Mesenteric fat pad (tissue), 1 donor: ENCODE results near the gene BCKDHB. TPM values are rescaled to one million over a fixed set of nuclear protein-coding genes. Genes with fewer than 3 reads are reported as not detected.
"Not testable (repeated sequence)": the region's sequence is repeated elsewhere in the genome, so short reads cannot be mapped to it uniquely, and the experiment has no call there.

Experiments used
- DNase-seq: peaks from one replicate; pipeline ENCODE4 v3.0.0-alpha.2; 2020; ENCODE audit warnings: low spot score
- total RNA-seq: library from RNA; stranded (reverse); fragmentation: NEBNext Ultra II Directional; extraction: Animal tissue kit (Norgen Biotek cat#: 25700); gene quantifications from one replicate; pipeline ENCODE4 v1.2.1, GENCODE V29; 2021
- donor health status: DM: yes; HTN: yes; CAD: no.

Gene BCKDHB
- total RNA-seq, 1 donor from 2014 or later, result 18.2 TPM

GRCh38 chr6:80254716-80255115 lies 148.2 kb downstream of the BCKDHB start:
- no peak for DNase-seq

DNA sequence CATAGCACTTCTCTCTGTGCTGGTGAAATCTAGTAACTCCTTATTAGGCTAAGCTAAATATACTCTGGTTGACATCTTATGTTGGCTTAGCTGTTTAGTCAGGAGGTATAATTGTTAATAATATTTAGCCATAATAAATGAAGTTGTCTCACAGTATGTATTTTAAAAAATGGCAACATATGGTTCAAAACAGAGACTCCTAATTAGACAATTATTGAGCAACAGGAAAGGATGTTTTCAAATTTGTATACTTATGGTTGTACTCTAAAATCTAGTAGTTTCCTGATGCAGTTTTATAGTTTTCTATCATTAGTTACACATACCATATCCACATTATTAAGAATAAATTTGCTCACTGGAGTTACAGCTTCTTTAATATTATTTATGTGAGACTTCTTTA lies 150.2 kb downstream of the BCKDHB start:
- DNase-seq, result no peak

GRCh38 chr6:80259118-80259517 lies 152.6 kb downstream of the BCKDHB start:
- no peak for DNase-seq

- no peak for DNase-seq
These were observed 157.1 kb downstream of the BCKDHB start for GRCh38 chr6:80263585-80263984.

DNA sequence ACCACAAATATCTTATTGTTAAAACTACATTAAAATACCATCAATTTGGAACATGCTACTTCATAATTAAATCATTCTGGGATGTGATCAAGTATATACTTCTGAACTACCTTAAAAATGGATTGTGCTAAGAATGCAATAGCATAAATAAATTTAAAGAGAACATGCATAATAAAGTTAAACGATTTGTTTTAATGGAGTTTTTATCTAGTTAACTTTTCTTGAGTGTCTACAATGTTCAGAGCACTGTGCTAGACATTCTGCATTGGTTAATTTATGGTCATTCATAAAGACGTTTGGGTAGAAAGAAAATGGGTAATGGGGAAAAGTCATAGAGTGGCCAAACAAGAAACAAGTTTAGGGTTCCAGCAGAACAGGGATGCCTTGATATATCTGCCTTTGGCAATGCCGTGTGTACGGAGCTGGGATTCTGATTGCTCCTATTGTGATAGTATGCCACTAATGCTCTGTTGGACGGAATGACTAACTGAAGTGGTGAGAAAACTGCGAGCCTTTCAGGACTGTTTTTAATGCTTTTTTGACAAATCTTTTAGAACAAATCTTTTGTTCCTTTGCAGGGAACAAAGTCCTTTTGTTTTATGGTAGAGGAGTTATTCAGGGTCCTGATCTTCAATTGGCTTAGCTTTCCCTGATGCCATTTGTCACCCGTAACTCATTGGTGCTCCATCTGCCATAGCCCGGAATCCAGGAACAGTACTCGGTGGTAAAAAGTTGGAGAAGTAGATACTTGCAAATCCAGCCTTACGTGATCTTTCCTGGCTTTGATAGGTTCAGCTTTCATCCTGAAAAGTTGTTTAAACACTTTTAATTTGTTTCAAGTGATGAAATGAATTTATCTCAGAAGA lies 162.6 kb downstream of the BCKDHB start:
- DNase-seq, result no peak

DNA sequence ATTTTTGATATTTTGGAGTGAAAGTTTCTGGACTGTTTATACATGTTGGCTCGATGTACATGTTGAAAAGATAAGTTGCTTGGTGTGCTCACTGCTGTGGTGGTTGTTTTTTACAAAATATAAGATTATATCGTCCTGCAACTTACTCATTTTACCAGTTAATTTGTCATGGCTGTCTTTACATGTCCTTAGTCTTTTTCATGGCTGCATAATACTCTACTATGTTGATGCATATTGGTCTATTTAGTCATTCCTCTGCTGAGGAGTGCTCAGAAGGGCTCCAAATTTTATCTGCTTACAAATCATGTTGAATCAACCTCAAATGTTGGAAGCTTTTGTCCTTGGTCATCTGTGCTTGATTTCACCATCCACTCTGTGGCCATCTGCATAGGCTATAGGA lies 164.6 kb downstream of the BCKDHB start:
- DNase-seq, result no peak

DNA sequence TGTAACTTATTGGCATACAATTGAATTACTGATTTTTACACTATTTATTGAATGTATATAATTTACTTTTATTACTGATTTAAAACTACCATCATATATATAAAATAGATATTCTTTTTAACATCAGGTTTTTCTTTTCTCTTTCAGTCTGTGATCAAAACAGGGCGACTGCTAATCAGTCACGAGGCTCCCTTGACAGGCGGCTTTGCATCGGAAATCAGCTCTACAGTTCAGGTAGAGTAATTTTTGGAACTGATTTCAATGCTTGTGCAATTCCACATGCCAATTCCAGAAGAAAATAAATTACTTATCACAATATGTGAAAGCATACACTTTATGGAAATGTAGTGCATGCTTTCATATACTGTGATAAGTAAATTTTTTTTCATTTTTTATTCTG lies 166.5 kb downstream of the BCKDHB start:
- no peak for DNase-seq

DNA sequence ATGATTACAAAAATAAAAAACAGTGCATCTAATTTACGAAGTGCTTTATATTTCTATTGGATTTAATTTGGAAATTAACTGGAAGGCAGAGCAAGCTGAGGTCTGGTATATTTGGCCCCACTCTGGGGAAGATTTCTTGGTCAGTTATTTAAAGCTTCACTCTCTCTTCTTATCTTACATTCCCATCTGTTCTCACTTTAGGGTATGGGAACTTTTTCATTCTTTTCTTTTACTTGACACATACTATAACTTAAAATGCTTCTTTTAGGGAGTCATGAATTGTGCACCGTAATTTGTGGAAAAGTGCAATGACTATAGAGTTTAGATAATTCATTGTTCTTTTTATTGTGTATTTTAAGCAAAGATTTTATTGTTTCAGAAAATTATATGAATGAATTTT lies 170.4 kb downstream of the BCKDHB start:
- DNase-seq, result no peak

DNA sequence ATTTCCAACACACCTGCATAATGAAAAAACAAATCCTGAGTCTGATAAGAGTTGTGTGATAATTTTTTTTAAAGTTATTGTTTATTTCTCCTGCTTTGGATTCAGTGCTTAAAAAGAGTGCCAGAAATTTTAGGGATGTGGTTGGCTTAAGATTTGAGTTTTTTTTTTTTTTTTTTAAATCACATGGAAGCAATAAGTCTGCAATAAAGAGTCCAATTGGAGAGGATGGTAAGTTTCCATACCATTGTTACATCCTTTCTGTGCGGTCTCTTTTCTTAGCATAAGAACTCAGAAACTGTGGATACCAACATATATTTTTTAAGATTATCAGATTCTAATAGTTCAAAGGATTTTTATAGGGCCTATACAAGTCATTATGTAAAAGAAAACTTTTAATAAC lies 171.0 kb downstream of the BCKDHB start:
- DNase-seq, result no peak

- no peak for DNase-seq
These were observed 174.0 kb downstream of the BCKDHB start for GRCh38 chr6:80280262-80281010.

DNA sequence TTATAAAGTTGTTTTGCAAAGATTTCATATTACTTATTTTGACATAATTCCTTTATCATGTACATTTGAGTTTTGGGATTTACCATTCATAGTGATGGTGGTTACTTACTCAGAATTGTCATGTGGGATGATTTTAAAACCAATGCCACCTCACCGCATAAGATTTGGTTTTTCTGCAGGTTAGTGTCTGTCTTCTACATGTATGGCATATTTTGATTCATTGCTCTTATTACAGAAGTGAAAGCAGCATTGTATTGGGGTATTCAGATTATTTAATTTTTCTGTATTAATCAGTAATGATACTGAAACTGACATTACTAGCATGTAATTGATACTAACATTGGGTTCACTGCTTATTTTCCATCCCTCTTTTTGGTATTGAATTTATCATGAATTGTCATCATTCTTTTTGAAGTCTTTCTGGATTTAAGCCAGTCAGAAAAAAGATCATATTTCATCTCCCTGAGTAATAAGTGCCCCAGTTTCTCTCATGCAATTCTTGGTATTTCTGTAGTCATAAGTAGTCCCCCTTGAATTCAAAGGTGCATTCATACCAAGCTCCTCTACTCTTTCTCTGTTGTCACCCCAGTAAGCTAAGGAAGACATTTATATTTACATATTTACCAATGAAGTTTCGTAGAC lies 176.6 kb downstream of the BCKDHB start:
- DNase-seq, result no peak

DNA sequence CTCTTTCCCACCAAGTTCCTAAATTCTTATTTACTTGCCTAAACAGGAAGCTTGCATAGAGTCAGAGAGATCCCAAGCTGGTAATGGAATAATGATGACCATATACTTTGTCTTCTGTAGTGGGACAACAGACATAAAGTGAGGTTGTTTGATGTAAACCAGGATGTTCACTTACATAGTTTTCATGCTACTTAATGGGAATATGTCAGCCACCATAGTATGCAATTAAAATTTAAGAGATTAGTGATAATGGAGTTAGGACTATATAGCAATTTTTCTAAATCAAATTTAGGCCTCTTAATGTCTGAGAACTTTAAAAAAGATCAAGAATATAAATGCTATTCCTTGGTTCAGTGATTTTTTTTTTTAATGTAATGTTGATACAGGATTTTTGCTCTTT lies 180.6 kb downstream of the BCKDHB start:
- DNase-seq, result no peak

GRCh38 chr6:80287607-80288006 lies 181.1 kb downstream of the BCKDHB start:
- no peak for DNase-seq

DNA sequence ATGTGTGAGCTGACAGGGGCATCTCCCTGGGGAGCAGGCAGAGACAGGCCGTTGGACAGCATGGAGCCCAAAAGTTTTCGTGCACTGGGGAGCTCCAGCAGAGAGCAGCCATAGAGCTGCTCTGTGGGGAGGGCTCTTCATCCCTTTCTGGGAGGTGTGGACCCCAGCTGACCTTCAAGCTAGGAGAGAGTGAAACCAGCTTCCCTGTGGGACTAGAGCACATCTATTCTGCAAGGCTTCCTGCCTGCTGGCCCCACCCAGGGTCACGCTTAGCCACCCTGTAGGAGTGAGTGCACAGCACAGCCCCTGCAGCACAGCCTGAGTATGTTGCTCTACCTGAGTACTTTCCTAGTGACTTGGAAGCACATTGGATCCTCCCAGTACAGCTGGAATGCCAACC lies 183.3 kb downstream of the BCKDHB start:
- DNase-seq, result no peak

DNA sequence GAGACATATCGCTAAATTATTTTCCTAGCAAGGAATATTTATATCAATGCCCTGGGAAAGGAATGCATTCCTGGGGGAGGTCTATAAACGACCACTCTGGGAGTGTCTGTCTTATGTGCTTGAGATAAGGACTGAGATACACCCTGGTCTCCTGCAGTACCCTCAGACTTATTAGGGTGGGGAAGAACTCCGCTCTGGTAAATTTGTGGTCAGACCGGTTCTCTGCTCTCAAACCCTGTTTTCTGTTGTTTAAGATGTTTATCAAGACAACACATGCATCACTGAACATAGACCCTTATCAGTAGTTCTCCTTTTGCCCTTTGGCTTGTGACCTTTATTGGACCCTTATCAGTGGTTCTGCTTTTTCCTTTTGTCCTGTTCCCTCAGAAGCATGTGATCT lies 188.1 kb downstream of the BCKDHB start:
- not testable (repeated sequence) for DNase-seq

DNA sequence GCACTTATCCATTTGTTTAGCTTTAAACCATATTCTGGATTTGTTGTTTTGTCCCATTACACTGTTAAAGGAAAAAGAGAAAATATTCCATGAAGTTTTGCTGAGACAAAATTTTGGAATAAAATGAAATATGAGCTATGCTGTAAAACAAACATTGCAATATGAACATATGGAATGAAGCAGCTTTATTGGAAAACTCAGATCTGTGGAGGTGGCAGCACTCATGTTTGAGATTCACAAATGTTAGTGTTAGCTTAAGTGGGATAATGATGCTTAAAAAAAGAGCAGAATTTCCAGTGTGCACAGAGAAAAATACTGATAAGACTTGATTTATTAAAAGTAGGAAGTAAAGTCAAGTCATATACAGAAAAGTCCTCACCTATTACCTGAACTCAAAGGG lies 196.2 kb downstream of the BCKDHB start:
- no peak for DNase-seq

GRCh38 chr6:80304014-80304413 lies 197.5 kb downstream of the BCKDHB start:
- no peak for DNase-seq

DNA sequence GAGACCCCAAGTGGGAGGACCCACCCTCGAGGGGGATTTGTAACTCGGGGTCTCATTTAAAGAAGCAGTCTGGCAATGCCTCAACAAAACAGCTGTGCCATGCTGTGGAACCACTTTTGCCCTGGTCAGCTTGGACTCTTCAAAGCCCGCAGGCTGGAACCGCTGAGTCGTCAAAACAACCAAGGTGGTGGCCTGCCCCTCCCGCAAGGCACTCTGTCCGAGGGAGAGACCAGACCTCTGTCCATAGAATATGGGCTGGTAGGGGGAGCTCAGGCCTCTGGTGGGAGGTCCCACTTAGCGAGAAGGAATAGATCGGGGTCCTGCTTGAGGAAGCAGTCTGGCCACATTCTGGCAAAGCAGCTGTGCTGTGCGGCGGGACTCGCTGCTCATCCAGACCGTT lies 208.1 kb downstream of the BCKDHB start:
- DNase-seq, result no peak

GRCh38 chr6:80316686-80317231 lies 210.3 kb downstream of the BCKDHB start:
- no peak for DNase-seq

DNA sequence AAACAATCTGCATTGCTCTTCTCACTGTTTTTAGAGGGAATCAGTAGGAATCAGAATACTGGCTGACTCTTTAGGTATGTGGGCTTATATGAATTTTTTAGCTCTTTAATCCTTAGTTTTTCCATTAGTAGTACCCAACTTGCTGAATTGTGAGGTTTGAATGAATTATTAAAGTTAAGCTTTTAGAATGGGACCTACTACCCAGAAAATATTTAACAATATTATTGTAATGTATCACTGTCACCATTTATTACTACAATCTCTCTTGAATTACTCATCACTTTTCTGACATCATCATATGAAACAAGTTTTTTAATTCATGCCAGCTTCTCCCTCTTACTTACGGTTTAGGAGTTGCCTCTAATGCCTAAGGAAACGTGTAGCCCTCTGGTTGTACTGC lies 212.7 kb downstream of the BCKDHB start:
- no peak for DNase-seq

- no peak for DNase-seq
These were observed 214.5 kb downstream of the BCKDHB start for GRCh38 chr6:80321011-80321410.

DNA sequence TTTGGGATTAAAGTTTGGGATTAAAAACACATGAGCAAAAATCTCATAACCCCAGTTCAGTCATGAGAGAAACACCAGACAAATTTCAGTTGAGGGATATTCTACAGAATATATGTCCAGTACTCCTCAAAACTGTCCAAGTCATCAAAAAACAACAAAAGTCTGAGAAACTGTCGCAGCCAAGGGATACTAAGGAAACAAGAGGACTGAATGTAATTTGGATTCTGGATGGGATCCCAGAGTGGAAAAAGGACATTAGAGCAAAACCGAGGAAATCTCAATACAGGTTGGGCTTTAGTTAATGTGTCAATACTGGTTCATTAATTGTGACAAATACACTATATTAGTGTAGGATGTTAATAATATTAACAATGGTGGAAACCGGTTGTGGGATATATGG lies 219.3 kb downstream of the BCKDHB start:
- no peak for DNase-seq
